Gastroesophageal sphincter (tissue), 3 donors: ENCODE data around the gene LMNTD2.

Experiments used
- EP300 ChIP-seq: sonication (generic); formaldehyde crosslinking; IDR thresholded peaks from one replicate; pipeline ENCODE4 v1.6.1; 2017; ENCODE audit warnings: antibody characterized with exemption, mild to moderate bottlenecking
- POLR2A ChIP-seq, 2 donors: fragments of 450-650 bp; IDR thresholded peaks; one replicate each; pipeline ENCODE4 v1.6.1; 2017; ENCODE audit warnings: antibody characterized with exemption in 2 of 2, mild to moderate bottlenecking in 2 of 2, moderate library complexity in 1 of 2
- TF ChIP-seq, protein P1 (sequence below), 4 experiments: fragments of 200-600 bp in 2 of 4; fragments of 450-650 bp in 2 of 4; sonication (generic) in 1 of 4; IDR thresholded peaks; one replicate each; pipeline ENCODE4 v1.5.1; 2017 to 2019; ENCODE audit warnings: antibody characterized with exemption in 4 of 4, mild to moderate bottlenecking in 2 of 4, moderate library complexity in 2 of 4

DNA sequence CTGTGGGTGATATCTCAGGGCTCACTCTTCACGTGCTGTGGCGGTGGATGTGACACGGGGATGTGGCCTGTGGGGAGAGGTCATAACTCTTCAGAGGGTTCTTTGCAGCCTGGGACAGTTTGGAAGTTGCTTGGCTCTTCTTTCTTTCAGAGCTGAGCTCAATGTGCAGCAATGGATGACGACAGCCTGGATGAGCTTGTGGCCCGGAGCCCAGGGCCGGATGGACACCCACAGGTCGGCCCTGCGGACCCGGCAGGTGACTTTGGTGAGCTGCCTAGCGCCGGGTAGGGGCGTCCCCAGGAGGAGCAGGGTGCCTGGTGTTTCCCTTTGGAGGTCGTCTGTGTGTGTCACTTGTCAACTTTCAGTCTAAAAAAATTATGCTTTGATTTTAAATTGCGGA is 20.8 kb upstream of the LMNTD2 start:
- TF ChIP-seq, protein P1, sequence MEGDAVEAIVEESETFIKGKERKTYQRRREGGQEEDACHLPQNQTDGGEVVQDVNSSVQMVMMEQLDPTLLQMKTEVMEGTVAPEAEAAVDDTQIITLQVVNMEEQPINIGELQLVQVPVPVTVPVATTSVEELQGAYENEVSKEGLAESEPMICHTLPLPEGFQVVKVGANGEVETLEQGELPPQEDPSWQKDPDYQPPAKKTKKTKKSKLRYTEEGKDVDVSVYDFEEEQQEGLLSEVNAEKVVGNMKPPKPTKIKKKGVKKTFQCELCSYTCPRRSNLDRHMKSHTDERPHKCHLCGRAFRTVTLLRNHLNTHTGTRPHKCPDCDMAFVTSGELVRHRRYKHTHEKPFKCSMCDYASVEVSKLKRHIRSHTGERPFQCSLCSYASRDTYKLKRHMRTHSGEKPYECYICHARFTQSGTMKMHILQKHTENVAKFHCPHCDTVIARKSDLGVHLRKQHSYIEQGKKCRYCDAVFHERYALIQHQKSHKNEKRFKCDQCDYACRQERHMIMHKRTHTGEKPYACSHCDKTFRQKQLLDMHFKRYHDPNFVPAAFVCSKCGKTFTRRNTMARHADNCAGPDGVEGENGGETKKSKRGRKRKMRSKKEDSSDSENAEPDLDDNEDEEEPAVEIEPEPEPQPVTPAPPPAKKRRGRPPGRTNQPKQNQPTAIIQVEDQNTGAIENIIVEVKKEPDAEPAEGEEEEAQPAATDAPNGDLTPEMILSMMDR (IDR thresholded peaks at IDR 0.05), result no peak
- TF ChIP-seq EP300, result no peak
- TF ChIP-seq POLR2A (IDR thresholded peaks at IDR 0.05), result no peak
